PC-3 (cell line): ENCODE results near the gene PKDCC. TPM values are rescaled to one million over a fixed set of nuclear protein-coding genes. Genes with fewer than 3 reads are reported as not detected.

Experiments
- ATAC-seq: fragments of 200-7000 bp; cut with Tn5 transposase; 2 replicates; pipeline ENCODE4 v1.9.1; 2020; ENCODE audit warnings: mild to moderate bottlenecking, moderate library complexity
- BruUV-seq: library from RNA; stranded (reverse); fragments of 400-500 nt; replicated peaks from 2 replicates; lab custom pipeline; 2021; lab: Mats Ljungman, UMichigan
- CTCF ChIA-PET: fragments of 300-600 bp; sonication (Branson Sonifier 250); formaldehyde crosslinking; loops from one replicate; lab custom pipeline; 2022; ENCODE audit warnings: antibody characterized with exemption; lab: Charles Lee
- POLR2A ChIA-PET: fragments of 300-600 bp; sonication (Branson Sonifier 250); formaldehyde crosslinking; loops from one replicate; lab custom pipeline; 2022; ENCODE audit warnings: antibody characterized with exemption; ENCODE audit not compliant: unreplicated experiment; lab: Charles Lee
- DNase-seq: peaks from one replicate; pipeline ENCODE4 v3.0.0-alpha.2; 2015
- H2AFZ ChIP-seq: fragments of 300-600 bp; sonication (generic); 2 replicates; pipeline ENCODE4 v1.6.0; 2016; ENCODE audit warnings: antibody characterized with exemption, low read length
- H3F3A ChIP-seq: fragments of 300-600 bp; sonication (generic); one replicate; pipeline ENCODE4 v1.6.0; 2017; ENCODE audit warnings: antibody characterized with exemption, low read length, control low read depth, mild to moderate bottlenecking; ENCODE audit not compliant: unreplicated experiment
- H3K27ac ChIP-seq: fragments of 300-600 bp; sonication (generic); 2 replicates; pipeline ENCODE4 v1.5.1; 2016; ENCODE audit warnings: mild to moderate bottlenecking, low read length
- H3K27me3 ChIP-seq: fragments of 300-600 bp; sonication (generic); 2 replicates; pipeline ENCODE4 v1.6.1; 2016; ENCODE audit warnings: low read length, mixed read lengths
- H3K36me3 ChIP-seq: fragments of 300-600 bp; sonication (generic); 2 replicates; pipeline ENCODE4 v1.6.1; 2016; ENCODE audit warnings: low read depth, mixed run types, low read length, mixed read lengths
- H3K4me1 ChIP-seq: fragments of 300-600 bp; sonication (generic); 2 replicates; pipeline ENCODE4 v1.5.1; 2016; ENCODE audit warnings: low read length; ENCODE audit not compliant: insufficient read depth
- H3K4me2 ChIP-seq: fragments of 300-600 bp; sonication (generic); 2 replicates; pipeline ENCODE4 v1.6.0; 2016; ENCODE audit warnings: low read length
- H3K4me3 ChIP-seq: fragments of 300-600 bp; sonication (generic); 2 replicates; pipeline ENCODE4 v1.5.1; 2016; ENCODE audit warnings: mild to moderate bottlenecking, low read length, mixed read lengths
- H3K79me2 ChIP-seq: fragments of 300-600 bp; sonication (generic); 2 replicates; pipeline ENCODE4 v1.6.1; 2017; ENCODE audit warnings: low read length, mixed read lengths
- H3K9ac ChIP-seq: fragments of 300-600 bp; sonication (generic); 2 replicates; pipeline ENCODE4 v1.6.0; 2016; ENCODE audit warnings: mild to moderate bottlenecking, low read length
- H3K9me2 ChIP-seq: fragments of 300-600 bp; sonication (generic); replicated peaks from 2 replicates; pipeline ENCODE4 v1.6.1; 2016; ENCODE audit warnings: mixed run types, low read length, mixed read lengths
- H3K9me3 ChIP-seq: fragments of 300-600 bp; sonication (generic); 2 replicates; pipeline ENCODE4 v1.6.1; 2016; ENCODE audit warnings: low read length, mixed read lengths
- H4K20me1 ChIP-seq: fragments of 300-600 bp; sonication (generic); 2 replicates; pipeline ENCODE4 v1.6.1; 2016; ENCODE audit warnings: low read length, mixed read lengths
- EZH2 ChIP-seq: fragments of 300-600 bp; sonication (generic); IDR thresholded peaks from one replicate; pipeline ENCODE4 v1.6.1; 2017; ENCODE audit warnings: antibody characterized with exemption, mild to moderate bottlenecking, low read length; ENCODE audit not compliant: unreplicated experiment
- EZH2phosphoT487 ChIP-seq: fragments of 300-600 bp; sonication (generic); IDR thresholded peaks from 2 replicates; pipeline ENCODE4 v1.6.1; 2018; ENCODE audit warnings: mild to moderate bottlenecking, antibody characterized with exemption, low read length, borderline replicate concordance
- intact Hi-C: fragments of 100-400 bp; cut with micrococcal nuclease; formaldehyde crosslinking; loops from 2 replicates; pipeline ENCODE4 v1.9.0; 2023
- total RNA-seq: library from RNA; depleted of rRNA; stranded (reverse); fragments of >200 nt; gene quantifications from 2 replicates; pipeline ENCODE4 v1.2.3, GENCODE V29; 2014
- TF ChIP-seq, protein P1 (sequence below): fragments of 300-600 bp; sonication (generic); conservative IDR thresholded peaks from 2 replicates; pipeline ENCODE4 v1.5.1; 2017; ENCODE audit warnings: antibody characterized with exemption, low read depth, mild to moderate bottlenecking, low read length

Gene PKDCC
- total RNA-seq, 1 experiment from 2014 or later = 2.1 TPM

DNA sequence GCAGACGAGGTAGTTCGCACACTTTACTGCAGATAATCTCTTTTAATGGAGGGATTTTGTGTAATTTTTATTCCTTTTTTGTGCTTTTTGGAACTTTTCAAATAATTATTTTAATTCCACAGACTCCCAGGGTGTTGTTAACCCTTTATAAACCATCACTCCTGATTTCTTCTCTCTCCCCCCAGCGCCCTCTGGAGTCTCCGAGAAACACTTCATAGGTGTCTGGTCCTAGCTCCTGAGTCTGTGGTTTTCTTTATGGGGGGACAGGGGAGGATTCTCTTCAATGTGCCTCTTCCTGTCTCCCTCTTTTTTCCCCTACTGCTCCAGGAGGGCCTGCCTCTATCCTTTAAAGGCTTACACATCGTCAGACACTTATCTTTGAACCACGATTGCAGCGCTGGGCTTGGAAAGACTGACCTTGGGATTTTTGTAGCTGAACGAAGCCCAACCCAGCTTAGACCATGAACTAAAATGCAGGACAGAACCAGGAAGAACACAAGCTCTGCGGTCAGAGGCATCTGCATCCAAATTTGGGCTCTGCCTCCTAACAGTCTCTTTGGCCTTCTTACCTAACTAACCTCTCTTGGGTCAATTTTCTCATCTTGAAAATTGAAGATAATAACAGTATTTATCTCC, 7.1 kb upstream of the PKDCC start:
- ATAC-seq (no peak), DNase-seq (no peak)
- H3K4me2 ChIP-seq = no peak overlapping the region
- no peaks in the 10 kb centered on the region for H3K79me2 ChIP-seq
- no peak overlapping the region for H3K9ac ChIP-seq
- H3K36me3 ChIP-seq = no peaks in the 10 kb centered on the region
- peaks cover 4% of the 10 kb centered on the region; the same call in 1 of the 2 replicates for H3K27me3 ChIP-seq
- TF ChIP-seq EZH2 = no peak
- TF ChIP-seq EZH2phosphoT487 = no peak
- no peak overlapping the region for H3K4me3 ChIP-seq
- POLR2A ChIA-PET = no interaction called here
- no TSS peak for BruUV-seq
- H2AFZ ChIP-seq = no peak overlapping the region
- CTCF ChIA-PET = no interaction called here
- no peak overlapping the region for H3K27ac ChIP-seq
- H3K4me1 ChIP-seq = no peaks in the 10 kb centered on the region
- no peaks in the 10 kb centered on the region for H4K20me1 ChIP-seq
- intact Hi-C loops = no loop called here
- H3K9me2 ChIP-seq = no peaks in the 10 kb centered on the region
- no peaks in the 10 kb centered on the region for H3K9me3 ChIP-seq
- H3F3A ChIP-seq = no peaks in the 10 kb centered on the region

DNA sequence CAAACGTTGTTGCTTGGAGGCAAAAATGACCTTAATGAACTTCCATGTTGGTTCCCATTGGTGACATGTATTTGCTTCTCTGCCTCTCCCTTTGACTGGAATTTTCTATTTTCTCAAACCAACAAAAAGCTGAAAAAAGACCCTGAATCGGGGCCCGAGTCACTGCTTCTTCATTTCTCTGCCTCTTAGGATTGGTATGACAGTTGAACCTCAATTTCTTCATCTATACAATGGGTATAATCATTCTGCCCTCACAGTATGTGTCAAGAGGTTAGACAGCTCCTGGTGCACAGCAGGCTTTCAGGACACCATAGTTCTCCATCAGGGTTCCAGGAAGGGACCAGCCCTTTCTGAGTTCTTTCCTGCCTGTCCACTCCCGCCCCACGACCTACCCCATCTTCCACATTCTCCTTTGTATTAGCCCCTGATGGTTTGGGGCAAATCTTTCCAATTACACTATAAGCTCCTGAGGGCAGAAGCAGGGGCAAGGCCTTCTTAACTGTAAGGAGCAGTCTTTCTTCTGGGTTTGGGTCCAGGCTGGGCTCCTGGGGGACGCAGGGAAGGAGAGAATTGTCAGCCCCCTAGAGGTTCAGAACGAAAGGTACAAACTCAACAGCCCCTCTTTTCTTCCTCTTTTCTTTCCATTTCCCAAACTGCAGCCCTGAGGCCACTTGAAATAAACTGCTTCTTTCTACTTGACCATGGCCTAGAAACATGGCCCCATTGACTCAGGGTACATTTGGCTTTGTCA, 6.3 kb upstream of the PKDCC start:
- intact Hi-C loops = no loop called here
- H3K4me2 ChIP-seq = no peak overlapping the region
- no peaks in the 10 kb centered on the region for H4K20me1 ChIP-seq
- H3K27me3 ChIP-seq = peaks cover 4% of the 10 kb centered on the region; the same call in 1 of the 2 replicates
- H2AFZ ChIP-seq = no peak overlapping the region
- TF ChIP-seq EZH2 (no peak), EZH2phosphoT487 (no peak)
- TF ChIP-seq, protein P1, sequence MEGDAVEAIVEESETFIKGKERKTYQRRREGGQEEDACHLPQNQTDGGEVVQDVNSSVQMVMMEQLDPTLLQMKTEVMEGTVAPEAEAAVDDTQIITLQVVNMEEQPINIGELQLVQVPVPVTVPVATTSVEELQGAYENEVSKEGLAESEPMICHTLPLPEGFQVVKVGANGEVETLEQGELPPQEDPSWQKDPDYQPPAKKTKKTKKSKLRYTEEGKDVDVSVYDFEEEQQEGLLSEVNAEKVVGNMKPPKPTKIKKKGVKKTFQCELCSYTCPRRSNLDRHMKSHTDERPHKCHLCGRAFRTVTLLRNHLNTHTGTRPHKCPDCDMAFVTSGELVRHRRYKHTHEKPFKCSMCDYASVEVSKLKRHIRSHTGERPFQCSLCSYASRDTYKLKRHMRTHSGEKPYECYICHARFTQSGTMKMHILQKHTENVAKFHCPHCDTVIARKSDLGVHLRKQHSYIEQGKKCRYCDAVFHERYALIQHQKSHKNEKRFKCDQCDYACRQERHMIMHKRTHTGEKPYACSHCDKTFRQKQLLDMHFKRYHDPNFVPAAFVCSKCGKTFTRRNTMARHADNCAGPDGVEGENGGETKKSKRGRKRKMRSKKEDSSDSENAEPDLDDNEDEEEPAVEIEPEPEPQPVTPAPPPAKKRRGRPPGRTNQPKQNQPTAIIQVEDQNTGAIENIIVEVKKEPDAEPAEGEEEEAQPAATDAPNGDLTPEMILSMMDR = no peak
- no peak overlapping the region for H3K9ac ChIP-seq
- H3K79me2 ChIP-seq = no peaks in the 10 kb centered on the region
- no TSS peak for BruUV-seq
- DNase-seq (no peak), ATAC-seq (no peak)
- H3K4me1 ChIP-seq = no peaks in the 10 kb centered on the region
- H3K9me2 ChIP-seq = no peaks in the 10 kb centered on the region
- H3K27ac ChIP-seq = no peak overlapping the region
- H3K4me3 ChIP-seq = no peak overlapping the region
- H3K9me3 ChIP-seq = no peaks in the 10 kb centered on the region
- ChIA-PET POLR2A (no interaction called here), CTCF (no interaction called here)
- H3K36me3 ChIP-seq = no peaks in the 10 kb centered on the region
- H3F3A ChIP-seq = no peaks in the 10 kb centered on the region

DNA sequence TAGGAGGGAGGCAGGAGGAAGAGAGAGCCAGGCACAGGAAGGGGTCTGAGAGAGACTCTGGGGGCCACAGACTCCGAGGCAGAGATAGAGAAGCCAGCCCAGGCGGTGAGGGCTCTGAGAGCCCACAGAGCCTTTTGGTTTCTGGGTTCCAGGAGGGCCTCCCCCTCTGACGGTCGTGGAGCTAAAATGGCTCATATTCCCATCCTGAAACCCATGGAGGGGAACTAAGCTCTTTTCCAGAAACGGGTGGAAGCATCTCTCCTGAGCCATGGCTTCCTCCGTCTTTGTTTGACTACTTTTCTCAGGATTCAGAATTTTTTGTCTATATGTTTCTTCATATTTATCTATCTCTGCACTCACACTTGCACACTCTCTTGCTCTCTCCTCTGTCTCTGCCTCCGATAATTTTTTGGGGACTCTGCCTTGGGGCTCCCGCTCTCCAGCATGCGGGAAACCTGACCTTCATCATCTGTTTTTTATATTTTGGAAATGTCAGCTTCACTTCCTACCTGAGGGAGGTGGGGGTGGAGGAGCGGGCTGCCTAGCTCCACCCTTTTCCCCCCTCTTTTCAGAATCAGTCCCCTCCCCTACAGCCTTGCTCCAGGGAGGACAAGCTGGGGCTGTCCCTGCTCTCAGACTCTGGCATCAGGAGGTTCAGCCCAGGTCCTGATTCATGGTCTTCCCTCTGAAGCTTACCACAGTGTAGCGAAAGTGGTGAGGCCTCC, 5.0 kb upstream of the PKDCC start:
- H3K27me3 ChIP-seq = peaks cover 14% of the 10 kb centered on the region
- no peak overlapping the region for H3K27ac ChIP-seq
- H3K4me2 ChIP-seq = no peak overlapping the region
- H3K79me2 ChIP-seq = no peaks in the 10 kb centered on the region
- H3K9ac ChIP-seq = no peak overlapping the region
- TF ChIP-seq EZH2phosphoT487 (no peak), EZH2 (no peak)
- TF ChIP-seq, protein P1 = no peak
- ChIA-PET POLR2A (no interaction called here), CTCF (no interaction called here)
- H4K20me1 ChIP-seq = no peaks in the 10 kb centered on the region
- H3F3A ChIP-seq = no peaks in the 10 kb centered on the region
- H2AFZ ChIP-seq = no peak overlapping the region
- no peaks in the 10 kb centered on the region for H3K9me3 ChIP-seq
- intact Hi-C loops = no loop called here
- no peak for ATAC-seq
- no peak overlapping the region for H3K4me3 ChIP-seq
- BruUV-seq = no TSS peak
- H3K36me3 ChIP-seq = no peaks in the 10 kb centered on the region
- no peak for DNase-seq
- H3K9me2 ChIP-seq = no peaks in the 10 kb centered on the region
- peaks cover 6% of the 10 kb centered on the region; the same call in 1 of the 2 replicates for H3K4me1 ChIP-seq
